Lower lobe of right lung (tissue), 2 donors: ENCODE results near the gene GSG1. TPM values are rescaled to one million over a fixed set of nuclear protein-coding genes. Genes with fewer than 3 reads are reported as not detected.

ENCODE experiments used
- ATAC-seq, 2 donors: fragments of 200-7000 bp; cut with Tn5 transposase; one replicate each; pipeline ENCODE4 v1.9.1; 2020 to 2022; ENCODE audit warnings: mild to moderate bottlenecking in 2 of 2, moderate library complexity in 2 of 2
- DNase-seq: peaks from one replicate; pipeline ENCODE4 v3.0.0-alpha.2; 2020
- H3K27ac ChIP-seq: fragments of 200-600 bp; one replicate; pipeline ENCODE4 v1.8.0; 2022
- H3K27me3 ChIP-seq: fragments of 200-600 bp; one replicate; pipeline ENCODE4 v1.8.0; 2022; ENCODE audit warnings: low read depth
- H3K36me3 ChIP-seq: fragments of 200-600 bp; one replicate; pipeline ENCODE4 v1.8.0; 2022; ENCODE audit warnings: mild to moderate bottlenecking
- H3K4me1 ChIP-seq: fragments of 200-600 bp; one replicate; pipeline ENCODE4 v1.8.0; 2022
- H3K4me3 ChIP-seq: fragments of 200-600 bp; one replicate; pipeline ENCODE4 v1.8.0; 2022; ENCODE audit warnings: mild to moderate bottlenecking
- H3K9me3 ChIP-seq: fragments of 200-600 bp; one replicate; pipeline ENCODE4 v1.8.0; 2022
- intact Hi-C: fragments of 100-400 bp; cut with DNase I; formaldehyde crosslinking; loops from one replicate; pipeline ENCODE4 v1.11.0; 2022
- total RNA-seq: library from RNA; stranded (reverse); fragmentation: NEBNext Ultra II Directional; extraction: Animal tissue kit (Norgen Biotek cat#: 25700); gene quantifications from one replicate; pipeline ENCODE4 v1.2.1, GENCODE V29; 2021
- TF ChIP-seq, protein P1 (sequence below): fragments of 200-600 bp; IDR thresholded peaks from one replicate; pipeline ENCODE4 v1.8.0; 2022; ENCODE audit warnings: antibody characterized with exemption, mild to moderate bottlenecking
- donor health status: DM: no; HTN: yes; CAD: no; lungs with severe emphysema.

GSG1 gene
- total RNA-seq, 1 donor from 2014 or later: not detected

DNA sequence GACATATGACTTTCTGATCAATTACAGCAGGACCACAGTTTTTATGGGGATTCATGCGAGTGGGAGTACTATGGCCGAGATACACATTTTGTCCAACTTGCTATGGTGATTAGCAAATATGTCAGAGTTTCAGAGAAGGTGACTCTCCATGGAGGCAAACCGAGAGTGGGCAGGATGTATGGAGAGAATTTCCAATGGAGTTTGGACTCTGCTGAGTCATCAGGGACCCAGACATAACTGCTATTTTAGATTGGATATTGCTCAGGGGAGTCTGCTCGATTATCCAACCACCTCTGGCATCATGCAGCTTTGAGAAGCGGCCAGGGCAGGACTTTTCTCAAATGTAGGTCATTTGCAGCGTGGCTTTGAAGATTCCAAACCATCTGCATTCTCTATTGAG, 9.5 kb upstream of the GSG1 start:
- ATAC-seq (no peak), DNase-seq (no peak)
- no peaks in the 10 kb centered on the region for H3K27me3 ChIP-seq
- TF ChIP-seq, protein P1, sequence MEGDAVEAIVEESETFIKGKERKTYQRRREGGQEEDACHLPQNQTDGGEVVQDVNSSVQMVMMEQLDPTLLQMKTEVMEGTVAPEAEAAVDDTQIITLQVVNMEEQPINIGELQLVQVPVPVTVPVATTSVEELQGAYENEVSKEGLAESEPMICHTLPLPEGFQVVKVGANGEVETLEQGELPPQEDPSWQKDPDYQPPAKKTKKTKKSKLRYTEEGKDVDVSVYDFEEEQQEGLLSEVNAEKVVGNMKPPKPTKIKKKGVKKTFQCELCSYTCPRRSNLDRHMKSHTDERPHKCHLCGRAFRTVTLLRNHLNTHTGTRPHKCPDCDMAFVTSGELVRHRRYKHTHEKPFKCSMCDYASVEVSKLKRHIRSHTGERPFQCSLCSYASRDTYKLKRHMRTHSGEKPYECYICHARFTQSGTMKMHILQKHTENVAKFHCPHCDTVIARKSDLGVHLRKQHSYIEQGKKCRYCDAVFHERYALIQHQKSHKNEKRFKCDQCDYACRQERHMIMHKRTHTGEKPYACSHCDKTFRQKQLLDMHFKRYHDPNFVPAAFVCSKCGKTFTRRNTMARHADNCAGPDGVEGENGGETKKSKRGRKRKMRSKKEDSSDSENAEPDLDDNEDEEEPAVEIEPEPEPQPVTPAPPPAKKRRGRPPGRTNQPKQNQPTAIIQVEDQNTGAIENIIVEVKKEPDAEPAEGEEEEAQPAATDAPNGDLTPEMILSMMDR: no peak
- peaks cover 8% of the 10 kb centered on the region for H3K4me1 ChIP-seq
- intact Hi-C loops: no loop called here
- no peak overlapping the region for H3K27ac ChIP-seq
- H3K4me3 ChIP-seq: no peak overlapping the region
- H3K36me3 ChIP-seq: no peaks in the 10 kb centered on the region
- peaks cover 4% of the 10 kb centered on the region for H3K9me3 ChIP-seq

DNA sequence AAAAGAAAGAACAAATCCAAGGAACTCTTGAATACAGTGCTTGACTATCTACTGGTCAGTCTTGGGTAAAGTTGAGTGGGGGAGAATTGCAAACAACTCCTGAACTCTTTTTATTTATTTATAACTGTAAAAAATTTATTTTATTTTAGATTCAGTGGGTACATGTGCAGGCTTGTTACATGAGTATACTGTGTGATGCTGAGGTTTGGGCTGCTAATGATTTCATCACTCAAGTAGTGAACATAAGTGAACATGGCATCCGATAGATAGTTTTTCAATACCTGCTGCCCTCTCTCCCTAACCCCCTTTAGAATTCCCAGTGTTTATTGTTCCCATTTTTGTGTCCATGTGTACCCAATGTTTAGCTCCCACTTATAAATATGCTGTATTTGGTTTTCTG, 3.2 kb upstream of the GSG1 start:
- Histone ChIP-seq H3K9me3 (peaks cover 4% of the 10 kb centered on the region), H3K27ac (no peak overlapping the region), H3K4me1 (peaks cover 15% of the 10 kb centered on the region), H3K36me3 (no peaks in the 10 kb centered on the region), H3K27me3 (no peaks in the 10 kb centered on the region), H3K4me3 (no peak overlapping the region)
- intact Hi-C loops: no loop called here
- TF ChIP-seq, protein P1: no peak
- no peak for DNase-seq
- ATAC-seq: no peak

DNA sequence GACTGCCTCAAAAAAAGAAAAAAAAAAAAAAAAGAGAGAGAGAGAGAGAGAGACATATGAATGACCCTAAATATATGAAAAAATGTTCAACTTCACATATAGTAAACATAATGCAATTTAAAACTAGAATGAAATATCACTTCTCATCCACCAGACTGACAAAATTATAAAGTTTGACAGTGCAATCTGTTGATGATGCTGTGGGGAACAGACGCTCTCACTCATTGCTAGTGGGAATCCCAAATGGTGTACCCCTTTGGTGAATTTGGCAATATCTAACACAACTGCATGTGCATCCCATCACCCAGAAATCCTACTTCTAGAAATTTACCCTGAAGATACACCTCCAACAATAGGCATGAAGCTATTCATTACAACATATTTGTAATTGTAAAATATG, 2.3 kb upstream of the GSG1 start:
- Histone ChIP-seq H3K4me1 (peaks cover 20% of the 10 kb centered on the region), H3K27me3 (no peaks in the 10 kb centered on the region), H3K27ac (no peak overlapping the region), H3K4me3 (no peak overlapping the region), H3K36me3 (no peaks in the 10 kb centered on the region), H3K9me3 (peaks cover 4% of the 10 kb centered on the region)
- ATAC-seq (no peak), DNase-seq (no peak)
- intact Hi-C loops: no loop called here
- TF ChIP-seq, protein P1: no peak

DNA sequence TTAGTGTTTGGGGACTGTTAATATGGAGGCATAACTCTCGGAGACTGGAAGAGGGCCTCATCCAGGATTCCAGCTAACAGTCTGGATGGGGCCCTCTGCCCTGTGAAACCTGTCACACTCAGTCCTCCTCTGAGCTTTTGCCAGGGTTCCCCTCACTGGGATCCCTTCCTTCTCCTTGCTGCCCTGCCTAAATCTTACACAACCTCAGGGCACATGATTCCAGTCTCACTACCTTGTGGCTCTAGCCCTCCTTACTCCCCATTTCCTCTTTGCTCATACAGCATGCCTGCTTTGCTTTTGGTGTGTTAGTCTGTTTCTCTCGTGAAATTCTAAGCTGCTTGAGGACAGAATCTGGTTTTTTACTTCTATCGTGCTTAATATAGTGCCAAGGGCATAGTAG, 942 bp upstream of the GSG1 start:
- TF ChIP-seq, protein P1: no peak
- Histone ChIP-seq H3K27ac (no peak overlapping the region), H3K27me3 (no peaks in the 10 kb centered on the region), H3K36me3 (no peaks in the 10 kb centered on the region), H3K4me1 (peaks cover 33% of the 10 kb centered on the region), H3K9me3 (peaks cover 4% of the 10 kb centered on the region), H3K4me3 (no peak overlapping the region)
- DNase-seq (no peak), ATAC-seq (no peak)
- intact Hi-C loops: no loop called here

DNA sequence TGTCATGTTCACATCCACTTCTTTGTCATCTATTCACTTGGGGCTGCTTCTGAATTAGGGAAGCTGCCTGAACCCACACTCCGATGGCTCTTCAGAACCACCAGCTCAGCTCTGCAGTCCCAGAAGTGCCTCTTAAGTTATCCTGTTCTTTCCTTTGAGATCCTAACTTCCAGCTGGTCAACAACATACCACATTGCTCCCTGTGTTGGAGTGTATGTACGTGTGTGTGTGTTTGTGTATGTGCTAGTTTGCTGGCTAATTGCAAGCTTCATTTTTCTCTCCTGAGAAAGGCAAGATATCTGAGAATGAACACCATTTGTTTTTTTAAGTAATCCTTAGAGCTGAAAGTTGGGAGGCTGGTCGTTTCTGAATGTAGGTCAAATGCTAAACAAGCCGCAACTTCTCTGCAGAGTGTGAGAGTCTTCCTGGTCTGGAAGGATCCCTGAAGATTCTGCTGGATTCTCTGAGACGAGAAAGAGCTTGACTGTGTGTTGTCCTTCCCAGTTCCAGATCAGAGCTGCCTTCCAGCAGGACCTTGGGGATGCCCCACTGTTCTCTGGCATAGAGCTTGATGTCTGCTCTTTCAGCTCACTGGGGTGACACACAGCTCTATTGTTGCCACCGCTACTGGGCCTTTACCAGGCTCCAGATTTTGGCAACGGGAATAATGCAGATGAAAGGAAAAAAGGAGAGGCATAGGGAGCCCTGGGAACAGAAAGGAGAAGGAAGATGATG, 839 bp downstream of the GSG1 start:
- ATAC-seq: no peak
- DNase-seq: no peak
- Histone ChIP-seq H3K4me3 (no peak overlapping the region), H3K4me1 (peaks cover 50% of the 10 kb centered on the region), H3K36me3 (no peaks in the 10 kb centered on the region), H3K27me3 (no peaks in the 10 kb centered on the region), H3K27ac (peak overlapping the region; percentile 95), H3K9me3 (no peaks in the 10 kb centered on the region)
- intact Hi-C loops: no loop called here
- TF ChIP-seq, protein P1: no peak
